Esophagus muscularis mucosa (tissue), 4 donors: ENCODE data around the gene METTL2B. TPM values are rescaled to one million over a fixed set of nuclear protein-coding genes. Genes with fewer than 3 reads are reported as not detected.
"Not testable (repeated sequence)": the region's sequence is repeated elsewhere in the genome, so short reads cannot be mapped to it uniquely, and the experiment has no call there.

ENCODE experiments used
- DNase-seq: peaks from one replicate; pipeline ENCODE4 v3.0.0-alpha.2; 2017; ENCODE audit errors: extremely low spot score
- H3K27ac ChIP-seq, 4 donors: fragments of 200-600 bp; sonication (generic); replicated peaks in 1 of 4; 1 replicate in 3 of 4; 2 replicates in 1 of 4; pipeline ENCODE4 v1.5.1; 2016 to 2019; ENCODE audit warnings: mild to moderate bottlenecking in 1 of 4
- H3K27me3 ChIP-seq, 4 donors: fragments of 200-600 bp; sonication (generic); one replicate each; pipeline versions ENCODE4 v1.5.1 to v1.6.0; 2016 to 2019
- H3K36me3 ChIP-seq, 4 donors: fragments of 200-600 bp; sonication (generic); one replicate each; pipeline ENCODE4 v1.5.1; 2016 to 2019
- H3K4me1 ChIP-seq, 4 donors: fragments of 200-600 bp; sonication (generic); one replicate each; pipeline ENCODE4 v1.5.1; 2016 to 2019
- H3K4me3 ChIP-seq, 4 donors: fragments of 200-600 bp; sonication (generic); 1 replicate in 2 of 4; 2 replicates in 2 of 4; pipeline ENCODE4 v1.5.1; 2016 to 2019; ENCODE audit warnings: mild to moderate bottlenecking in 4 of 4, moderate library complexity in 1 of 4
- H3K9me3 ChIP-seq, 4 donors: fragments of 200-600 bp; sonication (generic); 1 replicate in 3 of 4; 2 replicates in 1 of 4; pipeline ENCODE4 v1.5.1; 2016 to 2019
- CTCF ChIP-seq, 3 experiments: fragments of 200-600 bp in 2 of 3; fragments of 450-650 bp in 1 of 3; sonication (generic) in 2 of 3; IDR thresholded peaks; one replicate each; pipeline ENCODE4 v1.5.1; 2017 to 2019; ENCODE audit warnings: antibody characterized with exemption in 3 of 3, mild to moderate bottlenecking in 2 of 3, moderate library complexity in 1 of 3
- EP300 ChIP-seq: sonication (generic); formaldehyde crosslinking; IDR thresholded peaks from one replicate; pipeline ENCODE4 v1.6.1; 2017; ENCODE audit warnings: antibody characterized with exemption
- POLR2A ChIP-seq: fragments of 450-650 bp; IDR thresholded peaks from one replicate; pipeline ENCODE4 v1.6.1; 2017; ENCODE audit warnings: antibody characterized with exemption, moderate library complexity, mild to moderate bottlenecking, low read depth
- POLR2AphosphoS5 ChIP-seq, 2 donors: sonication (generic); formaldehyde crosslinking; IDR thresholded peaks; one replicate each; pipeline ENCODE4 v1.6.1; 2017; ENCODE audit warnings: antibody characterized with exemption in 2 of 2
- WGBS: methylation state at CpG from one replicate; pipeline ENCODE4 v1.1.5; 2018; 5-methylcytosine and 5-hydroxymethylcytosine counted together
- intact Hi-C: fragments of 100-400 bp; cut with DNase I; formaldehyde crosslinking; loops from one replicate; pipeline ENCODE4 v1.15.1; 2023
- total RNA-seq, 4 donors: library from RNA; depleted of rRNA; stranded (reverse); fragments of >200 nt; gene quantifications; one replicate each; pipeline versions ENCODE4 v1.1.0 to v1.2.1, GENCODE V29; 2016

METTL2B gene
- total RNA-seq, 4 donors from 2014 or later: 19.9 to 23.5 (median 21.0) TPM

GRCh38 chr7:128497405-128497804, 20.9 kb downstream of the METTL2B start:
- peaks cover 56 to 92% (median 83%) of the 10 kb centered on the region in 4 donors for H3K36me3 ChIP-seq

GRCh38 chr7:128505416-128505815, 28.9 kb downstream of the METTL2B start:
- DNase-seq, intact Hi-C loops, H3K27ac ChIP-seq, H3K4me1 ChIP-seq, H3K4me3 ChIP-seq, H3K27me3 ChIP-seq, H3K9me3 ChIP-seq: not testable (repeated sequence)
- peaks cover 7 to 35% (median 26%) of the 10 kb centered on the region in 4 donors for H3K36me3 ChIP-seq
- 83% methylated on average over 2 of the region's 2 CpGs for WGBS

More at GRCh38 chr7:128497405-128497804, 20.9 kb downstream of the METTL2B start:
- Histone ChIP-seq H3K9me3 (no peaks in the 10 kb centered on the region), H3K27me3 (no peaks in the 10 kb centered on the region), H3K4me1 (no peaks in the 10 kb centered on the region), H3K4me3 (no peak overlapping the region), H3K27ac (no peak overlapping the region)
- DNase-seq: no peak
- intact Hi-C loops: no loop called here
- 94% methylated on average over 6 of the region's 9 CpGs for WGBS
- TF ChIP-seq POLR2AphosphoS5 (IDR thresholded peaks at IDR 0.05) (no peak), POLR2A (no peak), EP300 (no peak), CTCF (IDR thresholded peaks at IDR 0.05) (no peak)

GRCh38 chr7:128506819-128507218, 30.3 kb downstream of the METTL2B start:
- not testable (repeated sequence) for H3K9me3 ChIP-seq
- 95% methylated on average over 3 of the region's 3 CpGs for WGBS

GRCh38 chr7:128507321-128507993, 30.9 kb downstream of the METTL2B start:
- DNase-seq, H3K27ac ChIP-seq, H3K4me3 ChIP-seq, intact Hi-C loops, H3K27me3 ChIP-seq, H3K4me1 ChIP-seq, H3K9me3 ChIP-seq: not testable (repeated sequence)
- H3K36me3 ChIP-seq: peaks cover 0 to 16% (median 9%) of the 10 kb centered on the region in 4 donors
- WGBS: 91% methylated on average over 5 of the region's 5 CpGs

More at GRCh38 chr7:128506819-128507218, 30.3 kb downstream of the METTL2B start:
- intact Hi-C loops, DNase-seq, H3K4me3 ChIP-seq, H3K27me3 ChIP-seq, H3K27ac ChIP-seq, H3K4me1 ChIP-seq: not testable (repeated sequence)
- peaks cover 1 to 20% (median 13%) of the 10 kb centered on the region in 4 donors for H3K36me3 ChIP-seq

GRCh38 chr7:128511692-128512091, 35.1 kb downstream of the METTL2B start:
- H3K36me3 ChIP-seq, H3K4me3 ChIP-seq, H3K27me3 ChIP-seq, H3K9me3 ChIP-seq, DNase-seq, intact Hi-C loops, H3K27ac ChIP-seq, H3K4me1 ChIP-seq: not testable (repeated sequence)
- WGBS: 86% methylated on average over 11 of the region's 11 CpGs

GRCh38 chr7:128515232-128515631, 38.7 kb downstream of the METTL2B start:
- H3K36me3 ChIP-seq, DNase-seq, H3K9me3 ChIP-seq, H3K4me3 ChIP-seq, intact Hi-C loops, H3K4me1 ChIP-seq, H3K27ac ChIP-seq, H3K27me3 ChIP-seq: not testable (repeated sequence)
- 68% methylated on average over 6 of the region's 6 CpGs for WGBS

GRCh38 chr7:128517023-128517422, 40.5 kb downstream of the METTL2B start:
- intact Hi-C loops, H3K9me3 ChIP-seq, DNase-seq, H3K27me3 ChIP-seq, H3K4me3 ChIP-seq, H3K4me1 ChIP-seq, H3K36me3 ChIP-seq, H3K27ac ChIP-seq: not testable (repeated sequence)
- 84% methylated on average over 5 of the region's 5 CpGs for WGBS

GRCh38 chr7:128523226-128523931, 46.8 kb downstream of the METTL2B start:
- Histone ChIP-seq H3K27ac (peak overlapping the region; percentile 43 to 62 (median 46)), H3K4me1 (peaks cover 9 to 22% (median 17%) of the 10 kb centered on the region in 4 donors)
- H3K27me3 ChIP-seq, H3K9me3 ChIP-seq, H3K4me3 ChIP-seq, H3K36me3 ChIP-seq, intact Hi-C loops: not testable (repeated sequence)
- TF ChIP-seq POLR2AphosphoS5 (IDR thresholded peaks at IDR 0.05): peak; percentile 18 to 39
- DNase-seq: peak; percentile 92
- WGBS: 20% methylated on average over 4 of the region's 7 CpGs

- H3K4me3 ChIP-seq, H3K27me3 ChIP-seq, intact Hi-C loops, DNase-seq, H3K9me3 ChIP-seq, H3K36me3 ChIP-seq: not testable (repeated sequence)
- peaks cover 9 to 22% (median 17%) of the 10 kb centered on the region in 4 donors for H3K4me1 ChIP-seq
- H3K27ac ChIP-seq: peak overlapping the region in 1 of 4 donors; percentile 62
- 81% methylated on average over 5 of the region's 9 CpGs for WGBS
Measured at GRCh38 chr7:128523932-128524524, 47.5 kb downstream of the METTL2B start.

GRCh38 chr7:128525584-128525983, 49.0 kb downstream of the METTL2B start:
- intact Hi-C loops: not testable (repeated sequence)
- 80% methylated on average over 4 of the region's 4 CpGs for WGBS

GRCh38 chr7:128526062-128526466, 49.5 kb downstream of the METTL2B start:
- intact Hi-C loops, H3K27ac ChIP-seq, H3K9me3 ChIP-seq, H3K36me3 ChIP-seq, H3K27me3 ChIP-seq, DNase-seq, H3K4me3 ChIP-seq: not testable (repeated sequence)
- peaks cover 15 to 31% (median 27%) of the 10 kb centered on the region in 4 donors for H3K4me1 ChIP-seq
- WGBS: 88% methylated on average over 2 of the region's 3 CpGs

More at GRCh38 chr7:128525584-128525983, 49.0 kb downstream of the METTL2B start:
- DNase-seq, H3K27ac ChIP-seq, H3K36me3 ChIP-seq, H3K4me3 ChIP-seq, H3K27me3 ChIP-seq, H3K9me3 ChIP-seq: not testable (repeated sequence)
- peaks cover 15 to 31% (median 27%) of the 10 kb centered on the region in 4 donors for H3K4me1 ChIP-seq
